Measurements from ENCODE around the gene NQO2. TPM values are rescaled to one million over a fixed set of nuclear protein-coding genes. Genes with fewer than 3 reads are reported as not detected.

The NQO2 gene
- total and polyA plus RNA-seq, 2 of the 13 experiments (the other 11 are each of a cell fraction or from before 2014, with no cell fraction given), result 32.2 to 56.5 TPM

GRCh38 chr6:2999618-3000557 is at the start of gene NQO2 (continued):
- TF ChIP-seq DBP (CRISPR knock-in tag; IDR thresholded peaks at IDR 0.05; ENCODE audit: not compliant biosample characterization), result no peak
- peak; percentile 39; the same call in 1 of the 2 replicates for TF ChIP-seq MYNN (CRISPR knock-in tag; IDR thresholded peaks at IDR 0.05; ENCODE audit: low read depth)
- TF ChIP-seq NONO (IDR thresholded peaks at IDR 0.05), result no peak
- peak; percentile 82; the same call in 1 of the 2 replicates for TF ChIP-seq NONO (CRISPR knock-in tag; conservative IDR thresholded peaks at IDR 0.05)
- 0 out of 2 replicates have a peak, but pooled peaks have one; percentile 62 for TF ChIP-seq KLF11 (CRISPR knock-in tag; IDR thresholded peaks at IDR 0.05)
- no peak for TF ChIP-seq ZNF557 (CRISPR knock-in tag; IDR thresholded peaks at IDR 0.05)
- peak; percentile 69 to 79; a peak in 3 of 4 replicates for TF ChIP-seq HMGXB4 (CRISPR knock-in tag; IDR thresholded peaks at IDR 0.05; ENCODE audit: borderline replicate concordance in 1 of 2, low read depth in 1 of 2)
- 0 out of 2 replicates have a peak, but pooled peaks have one; percentile 8 for TF ChIP-seq ZNF670 (CRISPR knock-in tag; IDR thresholded peaks at IDR 0.05; ENCODE audit: borderline replicate concordance)
- peak; percentile 40; the same call in 1 of the 2 replicates for TF ChIP-seq TFDP1 (CRISPR knock-in tag; IDR thresholded peaks at IDR 0.05; ENCODE audit: borderline replicate concordance)
- TF ChIP-seq POLR2AphosphoS5 (IDR thresholded peaks at IDR 0.05; ENCODE audit: low read depth, low read length), result peak; percentile 90
- no peak for TF ChIP-seq KDM1A (CRISPR knock-in tag; IDR thresholded peaks at IDR 0.05)
- TF ChIP-seq ZSCAN21 (CRISPR knock-in tag; IDR thresholded peaks at IDR 0.05; ENCODE audit: borderline replicate concordance), result no peak
- TF ChIP-seq IKZF4 (CRISPR knock-in tag; IDR thresholded peaks at IDR 0.05; ENCODE audit: borderline replicate concordance, low read depth, not compliant biosample characterization), result no peak
- no peak for TF ChIP-seq MAFF (IDR thresholded peaks at IDR 0.05; ENCODE audit: low read depth, low read length)
- no peak for TF ChIP-seq ZFP36 (IDR thresholded peaks at IDR 0.05; ENCODE audit: borderline replicate concordance, low read depth, low read length, partially characterized antibody)
- TF ChIP-seq DZIP1 (CRISPR knock-in tag; IDR thresholded peaks at IDR 0.05), result no peak
- TF ChIP-seq ZSCAN25 (CRISPR knock-in tag; IDR thresholded peaks at IDR 0.05), result no peak
